ENCODE data around the gene ZNF32.

The ZNF32 gene

GRCh38 chr10:43648398-43649184 is at the start of gene ZNF32:
Gene ZNF32 (minus strand): TSS chr10:43648881. CDS start chr10:43646133, 2,748 bp downstream.
- DNase-seq: peak; percentile 59

- no peak for DNase-seq
Observed at GRCh38 chr10:43698156-43698555, 49.5 kb upstream of the ZNF32 start.

- DNase-seq: no peak
Observed at GRCh38 chr10:43696909-43697483, 48.3 kb upstream of the ZNF32 start.

- no peak for DNase-seq
Observed at GRCh38 chr10:43695730-43696129, 47.0 kb upstream of the ZNF32 start.

- DNase-seq: no peak
Observed at GRCh38 chr10:43695321-43695720, 46.6 kb upstream of the ZNF32 start.

GRCh38 chr10:43694526-43694925 is 45.8 kb upstream of the ZNF32 start:
- DNase-seq: no peak

GRCh38 chr10:43693602-43694001 is 44.9 kb upstream of the ZNF32 start:
- no peak for DNase-seq

- DNase-seq: no peak
Observed at GRCh38 chr10:43692051-43692825, 43.6 kb upstream of the ZNF32 start.

- peak; percentile 3 for DNase-seq
Observed at GRCh38 chr10:43691485-43691884, 42.8 kb upstream of the ZNF32 start.

- peak; percentile 48 for DNase-seq
Observed at GRCh38 chr10:43689955-43690771, 41.5 kb upstream of the ZNF32 start.

- no peak for DNase-seq
Observed at GRCh38 chr10:43689618-43689954, 40.9 kb upstream of the ZNF32 start.

GRCh38 chr10:43689007-43689491 is 40.4 kb upstream of the ZNF32 start:
- no peak for DNase-seq

GRCh38 chr10:43688348-43688892 is 39.7 kb upstream of the ZNF32 start:
- DNase-seq: no peak

- no peak for DNase-seq
Observed at GRCh38 chr10:43687373-43687772, 38.7 kb upstream of the ZNF32 start.

GRCh38 chr10:43686414-43686813 is 37.7 kb upstream of the ZNF32 start:
- no peak for DNase-seq

GRCh38 chr10:43685744-43686143 is 37.1 kb upstream of the ZNF32 start:
- no peak for DNase-seq

GRCh38 chr10:43684292-43684559 is 35.5 kb upstream of the ZNF32 start:
- DNase-seq: no peak

- DNase-seq: peak; percentile 15
Observed at GRCh38 chr10:43683451-43684291, 35.0 kb upstream of the ZNF32 start.

GRCh38 chr10:43682956-43683355 is 34.3 kb upstream of the ZNF32 start:
- DNase-seq: no peak

- DNase-seq: no peak
Observed at GRCh38 chr10:43681721-43682120, 33.0 kb upstream of the ZNF32 start.

- no peak for DNase-seq
Observed at GRCh38 chr10:43681220-43681619, 32.5 kb upstream of the ZNF32 start.

GRCh38 chr10:43680035-43680434 is 31.4 kb upstream of the ZNF32 start:
- no peak for DNase-seq

Measured in NCI-H1694 treated with DMSO at 0.1 percent for 48 hours (cell line).